Progenitor cell of endocrine pancreas (in vitro differentiated cells): Measurements from ENCODE around the gene MRPL24. TPM values are rescaled to one million over a fixed set of nuclear protein-coding genes. Genes with fewer than 3 reads are reported as not detected.
A peak's percentile ranks its signal among the peaks of the same experiment; 100 is the strongest.

Experiments
- DNase-seq: peaks from one replicate; pipeline ENCODE4 v3.0.0; 2021; ENCODE audit warnings: low spot score; ENCODE audit not compliant: unreplicated experiment
- H3K27ac Mint-ChIP-seq: 2 replicates; pipeline ENCODE4 v1.8.0; 2021; ENCODE audit warnings: mild to moderate bottlenecking, moderate library complexity, mixed read lengths
- H3K27me3 Mint-ChIP-seq: 2 replicates; pipeline ENCODE4 v1.8.0; 2021; ENCODE audit warnings: mixed read lengths
- H3K36me3 Mint-ChIP-seq: 2 replicates; pipeline ENCODE4 v1.8.0; 2022; ENCODE audit warnings: mixed read lengths; ENCODE audit not compliant: insufficient read depth
- H3K4me1 Mint-ChIP-seq: 2 replicates; pipeline ENCODE4 v1.8.0; 2021; ENCODE audit warnings: low read depth, mixed read lengths
- H3K4me3 Mint-ChIP-seq: 2 replicates; pipeline ENCODE4 v1.8.0; 2021; ENCODE audit warnings: low read depth, mild to moderate bottlenecking, moderate library complexity, mixed read lengths
- H3K9me3 Mint-ChIP-seq: 2 replicates; pipeline ENCODE4 v1.8.0; 2021; ENCODE audit warnings: low read depth, mixed read lengths
- total RNA-seq: library from RNA; stranded (reverse); gene quantifications from 2 replicates; pipeline ENCODE4 v1.2.1, GENCODE V29; 2021
- TF ChIP-seq, protein P1 (sequence below): fragments of 200-600 bp; sonication (generic); IDR thresholded peaks from one replicate; pipeline ENCODE4 v1.5.0; 2021; ENCODE audit warnings: antibody characterized with exemption, mild to moderate bottlenecking; ENCODE audit not compliant: unreplicated experiment

The MRPL24 gene
- total RNA-seq, 1 donor from 2014 or later, result 43.2 TPM

DNA sequence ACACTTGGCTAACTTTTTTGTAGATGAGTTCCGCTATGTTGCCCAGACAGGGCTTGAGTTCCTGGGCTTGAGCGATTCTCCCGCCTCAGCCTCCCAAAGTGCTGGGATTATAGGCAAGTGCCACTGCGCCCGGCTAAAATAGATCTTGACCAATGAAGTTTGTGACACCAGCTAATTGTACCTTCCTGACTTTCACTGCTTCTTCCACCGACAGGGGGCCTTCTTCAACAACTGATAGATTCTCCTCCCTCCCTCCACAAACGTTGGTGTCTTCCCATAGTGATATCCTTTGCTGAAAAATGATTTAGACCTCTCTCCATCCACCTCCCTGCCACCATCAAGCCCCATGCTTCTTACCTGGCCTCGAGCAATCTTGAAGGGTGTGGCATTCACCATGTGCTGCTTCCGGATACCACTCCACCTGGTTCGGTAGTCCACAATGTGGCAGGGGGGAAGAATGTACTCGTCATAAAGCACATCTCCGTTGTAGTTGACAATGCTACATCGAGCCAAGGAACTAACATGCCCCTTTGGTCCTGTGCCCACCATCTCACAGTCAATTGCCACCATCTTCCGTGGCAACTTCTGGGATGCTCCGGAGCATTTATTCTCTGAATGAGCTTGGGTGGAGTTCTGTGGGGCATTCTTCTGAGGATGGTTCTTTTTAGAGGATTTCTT, 14.2 kb downstream of the MRPL24 start:
- peaks cover 7% of the 10 kb centered on the region for H3K4me1 Mint-ChIP-seq
- peaks cover 11% of the 10 kb centered on the region for H3K36me3 Mint-ChIP-seq
- H3K4me3 Mint-ChIP-seq, result no peak overlapping the region
- no peaks in the 10 kb centered on the region for H3K9me3 Mint-ChIP-seq
- H3K27ac Mint-ChIP-seq, result no peak overlapping the region
- TF ChIP-seq, protein P1, sequence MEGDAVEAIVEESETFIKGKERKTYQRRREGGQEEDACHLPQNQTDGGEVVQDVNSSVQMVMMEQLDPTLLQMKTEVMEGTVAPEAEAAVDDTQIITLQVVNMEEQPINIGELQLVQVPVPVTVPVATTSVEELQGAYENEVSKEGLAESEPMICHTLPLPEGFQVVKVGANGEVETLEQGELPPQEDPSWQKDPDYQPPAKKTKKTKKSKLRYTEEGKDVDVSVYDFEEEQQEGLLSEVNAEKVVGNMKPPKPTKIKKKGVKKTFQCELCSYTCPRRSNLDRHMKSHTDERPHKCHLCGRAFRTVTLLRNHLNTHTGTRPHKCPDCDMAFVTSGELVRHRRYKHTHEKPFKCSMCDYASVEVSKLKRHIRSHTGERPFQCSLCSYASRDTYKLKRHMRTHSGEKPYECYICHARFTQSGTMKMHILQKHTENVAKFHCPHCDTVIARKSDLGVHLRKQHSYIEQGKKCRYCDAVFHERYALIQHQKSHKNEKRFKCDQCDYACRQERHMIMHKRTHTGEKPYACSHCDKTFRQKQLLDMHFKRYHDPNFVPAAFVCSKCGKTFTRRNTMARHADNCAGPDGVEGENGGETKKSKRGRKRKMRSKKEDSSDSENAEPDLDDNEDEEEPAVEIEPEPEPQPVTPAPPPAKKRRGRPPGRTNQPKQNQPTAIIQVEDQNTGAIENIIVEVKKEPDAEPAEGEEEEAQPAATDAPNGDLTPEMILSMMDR, result peak; percentile 53
- DNase-seq, result no peak
- H3K27me3 Mint-ChIP-seq, result no peaks in the 10 kb centered on the region

DNA sequence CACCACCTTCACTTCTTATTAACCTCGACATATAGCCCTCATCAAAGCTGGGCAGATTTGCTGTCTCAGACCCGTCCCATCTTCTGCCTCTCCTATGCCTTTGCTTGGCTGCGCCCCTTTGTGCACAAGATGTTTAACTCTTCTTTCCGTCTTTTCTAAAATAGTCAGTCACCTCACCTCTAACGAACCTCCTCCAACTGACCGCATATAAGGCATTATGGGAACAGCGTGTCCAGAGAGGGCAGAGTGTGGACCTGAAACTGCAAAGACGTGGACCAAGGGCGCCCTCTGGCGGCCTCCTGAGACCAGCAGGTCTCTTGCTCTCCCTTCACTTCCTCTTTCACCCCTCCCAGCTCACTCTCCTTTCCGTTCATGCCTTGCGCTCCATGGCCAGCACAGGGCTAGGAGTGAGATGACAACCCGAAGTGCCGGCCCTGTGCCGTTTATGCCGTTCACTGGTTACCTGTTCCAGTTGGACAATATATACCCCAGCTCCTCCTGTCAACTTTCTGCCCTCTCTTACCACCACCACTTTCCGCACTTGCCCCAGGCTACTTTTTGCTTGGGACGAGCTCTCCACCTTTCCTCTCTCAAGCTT, 15.1 kb downstream of the MRPL24 start:
- H3K4me1 Mint-ChIP-seq, result peaks cover 7% of the 10 kb centered on the region
- H3K27me3 Mint-ChIP-seq, result no peaks in the 10 kb centered on the region
- TF ChIP-seq, protein P1, result peak; percentile 96
- no peak overlapping the region for H3K27ac Mint-ChIP-seq
- peaks cover 10% of the 10 kb centered on the region for H3K36me3 Mint-ChIP-seq
- H3K4me3 Mint-ChIP-seq, result no peak overlapping the region
- peak; percentile 78 for DNase-seq
- H3K9me3 Mint-ChIP-seq, result no peaks in the 10 kb centered on the region

- Mint-ChIP-seq H3K4me3 (no peak overlapping the region), H3K27ac (no peak overlapping the region), H3K4me1 (no peaks in the 10 kb centered on the region), H3K36me3 (peaks cover 13% of the 10 kb centered on the region), H3K27me3 (no peaks in the 10 kb centered on the region), H3K9me3 (no peaks in the 10 kb centered on the region)
- TF ChIP-seq, protein P1, result no peak
- no peak for DNase-seq
Observed at GRCh38 chr1:156721535-156721934, 19.4 kb downstream of the MRPL24 start.

DNA sequence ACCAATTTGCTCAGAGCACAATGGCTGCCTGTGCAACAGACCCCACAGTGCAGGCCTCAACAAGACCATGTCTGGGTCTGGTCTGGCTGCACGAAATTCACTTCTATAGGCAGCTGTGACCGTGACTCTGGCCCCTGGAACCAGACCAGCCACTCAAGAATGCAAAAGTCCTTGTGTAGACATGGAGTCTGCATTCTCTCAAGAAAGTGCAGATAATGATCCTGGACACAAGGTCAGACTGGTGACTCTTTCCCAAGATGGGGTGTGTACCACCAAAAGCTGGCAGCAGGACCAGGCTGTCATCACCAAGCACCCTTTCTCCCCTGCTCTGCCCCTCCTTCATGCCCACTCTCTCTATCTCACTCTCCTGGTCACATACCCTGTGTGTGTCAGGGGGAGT, 19.8 kb downstream of the MRPL24 start:
- H3K4me3 Mint-ChIP-seq, result no peak overlapping the region
- no peak overlapping the region for H3K27ac Mint-ChIP-seq
- no peaks in the 10 kb centered on the region for H3K27me3 Mint-ChIP-seq
- no peaks in the 10 kb centered on the region for H3K9me3 Mint-ChIP-seq
- TF ChIP-seq, protein P1, result no peak
- H3K36me3 Mint-ChIP-seq, result peaks cover 13% of the 10 kb centered on the region
- no peaks in the 10 kb centered on the region for H3K4me1 Mint-ChIP-seq
- no peak for DNase-seq

DNA sequence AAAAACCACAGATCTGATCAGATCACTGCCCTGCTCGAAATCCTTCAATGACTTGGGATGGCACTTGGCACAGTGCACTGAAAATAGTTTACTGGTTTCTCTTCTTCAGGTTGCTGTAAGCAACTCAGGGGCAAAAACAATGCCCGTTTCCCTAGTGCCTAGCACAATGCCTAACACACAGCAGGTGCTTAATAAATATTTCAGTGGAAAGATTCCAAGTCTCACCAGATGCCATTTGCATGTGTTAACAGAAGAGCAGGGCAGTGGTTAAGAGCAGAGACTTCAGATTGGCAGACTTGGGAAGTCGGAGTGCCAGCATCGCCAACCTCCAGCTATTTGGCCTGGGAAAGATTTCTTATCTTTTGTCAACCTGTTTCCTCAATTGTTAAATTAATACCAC, 23.5 kb downstream of the MRPL24 start:
- Mint-ChIP-seq H3K27ac (no peak overlapping the region), H3K4me1 (no peaks in the 10 kb centered on the region), H3K27me3 (no peaks in the 10 kb centered on the region), H3K4me3 (no peak overlapping the region), H3K36me3 (peaks cover 4% of the 10 kb centered on the region), H3K9me3 (no peaks in the 10 kb centered on the region)
- TF ChIP-seq, protein P1, result no peak
- no peak for DNase-seq
